H1 (cell line): ENCODE data around the gene CWH43. TPM values are rescaled to one million over a fixed set of nuclear protein-coding genes. Genes with fewer than 3 reads are reported as not detected.

Experiments
- CTCF ChIA-PET: fragments of 300-600 bp; sonication (Branson Sonifier 250); formaldehyde crosslinking; loops from one replicate; lab custom pipeline; 2021; ENCODE audit not compliant: partially characterized antibody; lab: Charles Lee
- POLR2A ChIA-PET: fragments of 300-600 bp; sonication (Branson Sonifier 250); formaldehyde crosslinking; loops from one replicate; lab custom pipeline; 2021; ENCODE audit warnings: inconsistent platforms; ENCODE audit not compliant: partially characterized antibody; lab: Charles Lee
- DNase-seq, 2 experiments: peaks; one replicate each; pipeline versions ENCODE4 v3.0.0 to v3.0.0-alpha.2; 2010 to 2022; ENCODE audit warnings: low spot score in 2 of 2, low read depth in 1 of 2, mixed read lengths in 1 of 2
- FAIRE-seq: peaks from 2 replicates; lab custom pipeline; 2011; peaks lifted over from hg19 to GRCh38; lab: Jason Lieb, UNC
- H2AFZ ChIP-seq: 2 replicates; pipeline ENCODE4 v1.8.1; 2012; ENCODE audit warnings: low read length, inconsistent platforms
- H2AK5ac ChIP-seq: 2 replicates; pipeline ENCODE4 v1.6.1; 2013; ENCODE audit warnings: low read depth, low read length
- H2BK120ac ChIP-seq: replicated peaks from 2 replicates; pipeline ENCODE3; 2013; ENCODE audit warnings: low read depth, low read length, inconsistent platforms
- H2BK12ac ChIP-seq: 2 replicates; pipeline ENCODE4 v1.6.1; 2013; ENCODE audit warnings: low read depth, low read length
- H2BK15ac ChIP-seq: 2 replicates; pipeline ENCODE4 v1.6.1; 2013; ENCODE audit warnings: low read length
- H2BK20ac ChIP-seq: 2 replicates; pipeline ENCODE4 v1.6.1; 2013; ENCODE audit warnings: low read length
- H2BK5ac ChIP-seq: 2 replicates; pipeline ENCODE4 v1.6.1; 2013; ENCODE audit warnings: low read depth, low read length
- H3K14ac ChIP-seq: 2 replicates; pipeline ENCODE4 v1.6.1; 2013; ENCODE audit warnings: inconsistent platforms; ENCODE audit not compliant: insufficient read length
- H3K18ac ChIP-seq: 2 replicates; pipeline ENCODE4 v1.6.1; 2013; ENCODE audit warnings: low read length; ENCODE audit errors: extremely low read depth
- H3K23ac ChIP-seq: 2 replicates; pipeline ENCODE4 v1.6.1; 2013; ENCODE audit warnings: inconsistent platforms; ENCODE audit not compliant: insufficient read length
- H3K23me2 ChIP-seq: 2 replicates; pipeline ENCODE4 v1.6.1; 2013; ENCODE audit warnings: low read depth, low read length
- H3K27ac ChIP-seq: 2 replicates; pipeline ENCODE4 v1.6.1; 2011; ENCODE audit warnings: low read depth, low read length, inconsistent platforms
- H3K27me3 ChIP-seq, 4 experiments: replicated peaks in 1 of 4; 1 replicate in 1 of 4; 2 replicates in 3 of 4; pipeline versions ENCODE4 v1.6.1 to v1.8.1; 2011 to 2013; ENCODE audit warnings: low read length in 3 of 4, mild to moderate bottlenecking in 3 of 4, inconsistent platforms in 2 of 4, mixed read lengths in 2 of 4, moderate library complexity in 1 of 4; ENCODE audit not compliant: control insufficient read depth in 3 of 4, insufficient read depth in 3 of 4; ENCODE audit errors: extremely low read depth in 1 of 4
- H3K36me3 ChIP-seq, 4 experiments: 2 replicates each; pipeline versions ENCODE4 v1.6.1 to v1.8.1; 2011 to 2013; ENCODE audit warnings: mild to moderate bottlenecking in 4 of 4, low read length in 3 of 4, moderate library complexity in 2 of 4, control low read depth in 1 of 4, inconsistent platforms in 1 of 4; ENCODE audit not compliant: insufficient read depth in 4 of 4, control insufficient read depth in 2 of 4
- H3K4ac ChIP-seq: replicated peaks from 2 replicates; pipeline ENCODE3; 2013; ENCODE audit warnings: low read length, low read depth, mixed read lengths, inconsistent platforms; ENCODE audit not compliant: insufficient read length
- H3K4me1 ChIP-seq, 4 experiments: replicated peaks in 1 of 4; 1 replicate in 1 of 4; 2 replicates in 3 of 4; pipeline versions ENCODE4 v1.6.1 to v1.8.1; 2011 to 2013; ENCODE audit warnings: low read length in 3 of 4, inconsistent platforms in 2 of 4, mixed read lengths in 1 of 4; ENCODE audit not compliant: insufficient read depth in 4 of 4, control insufficient read depth in 3 of 4
- H3K4me2 ChIP-seq, 2 experiments: 2 replicates each; pipeline versions ENCODE4 v1.6.1 to v1.8.1; 2011 to 2013; ENCODE audit warnings: low read depth in 2 of 2, low read length in 2 of 2, control low read depth in 1 of 2, inconsistent platforms in 1 of 2, mild to moderate bottlenecking in 1 of 2; ENCODE audit not compliant: insufficient read depth in 1 of 2
- H3K4me3 ChIP-seq, 4 experiments: fragments of 200-600, 300-600 bp in 1 of 4; sonication (generic), shearing (Covaris generic), sonication (Bioruptor Twin) in 1 of 4; 2 replicates each; pipeline versions ENCODE4 v1.5.1 to v1.8.1; 2011 to 2016; ENCODE audit warnings: low read length in 4 of 4, low read depth in 3 of 4, control low read depth in 2 of 4, inconsistent platforms in 2 of 4, mild to moderate bottlenecking in 2 of 4, mixed read lengths in 1 of 4, moderate library complexity in 1 of 4; ENCODE audit not compliant: insufficient read depth in 2 of 4; ENCODE audit errors: extremely low read depth in 1 of 4
- H3K56ac ChIP-seq: replicated peaks from 2 replicates; pipeline ENCODE3; 2013; ENCODE audit warnings: low read depth, mild to moderate bottlenecking, mixed read lengths, low read length, inconsistent platforms; ENCODE audit not compliant: insufficient read length
- H3K79me1 ChIP-seq: 2 replicates; pipeline ENCODE4 v1.6.1; 2013; ENCODE audit warnings: low read depth, low read length, control low read depth
- H3K79me2 ChIP-seq, 2 experiments: 2 replicates each; pipeline versions ENCODE4 v1.6.1 to v1.8.1; 2012 to 2013; ENCODE audit warnings: low read length in 2 of 2, mild to moderate bottlenecking in 2 of 2, inconsistent platforms in 1 of 2; ENCODE audit not compliant: insufficient read depth in 2 of 2, control insufficient read depth in 1 of 2
- H3K9ac ChIP-seq, 4 experiments: replicated peaks in 1 of 4; 1 replicate in 1 of 4; 2 replicates in 3 of 4; pipeline versions ENCODE4 v1.6.1 to v1.8.1; 2011 to 2013; ENCODE audit warnings: low read depth in 3 of 4, low read length in 3 of 4, control low read depth in 2 of 4, mild to moderate bottlenecking in 2 of 4, moderate library complexity in 2 of 4, inconsistent platforms in 1 of 4; ENCODE audit errors: extremely low read depth in 1 of 4
- H3K9me3 ChIP-seq, 2 experiments: 2 replicates each; pipeline versions ENCODE4 v1.6.1 to v1.8.1; 2012 to 2013; ENCODE audit warnings: mild to moderate bottlenecking in 2 of 2, moderate library complexity in 2 of 2, control low read depth in 1 of 2, inconsistent platforms in 1 of 2, low read depth in 1 of 2, low read length in 1 of 2, mixed read lengths in 1 of 2; ENCODE audit not compliant: insufficient read depth in 2 of 2
- H4K20me1 ChIP-seq, 2 experiments: replicated peaks in 1 of 2; 2 replicates each; pipeline versions ENCODE3 to v1.8.1; 2011 to 2013; ENCODE audit warnings: inconsistent platforms in 2 of 2, low read length in 2 of 2, mild to moderate bottlenecking in 1 of 2; ENCODE audit not compliant: insufficient read depth in 2 of 2, control insufficient read depth in 1 of 2
- H4K5ac ChIP-seq: 2 replicates; pipeline ENCODE4 v1.6.1; 2013; ENCODE audit warnings: low read length, low read depth, mixed read lengths, inconsistent platforms; ENCODE audit not compliant: insufficient read length
- H4K8ac ChIP-seq: 2 replicates; pipeline ENCODE4 v1.8.0; 2013; ENCODE audit warnings: mild to moderate bottlenecking, moderate library complexity, low read length, inconsistent platforms; ENCODE audit not compliant: insufficient read depth; ENCODE audit errors: extremely low read depth
- H4K91ac ChIP-seq: replicated peaks from 2 replicates; pipeline ENCODE3; 2013; ENCODE audit warnings: low read length, mixed read lengths, inconsistent platforms; ENCODE audit not compliant: insufficient read length
- BACH1 ChIP-seq: IDR thresholded peaks from 2 replicates; pipeline ENCODE4 v1.6.1; 2012; ENCODE audit warnings: low read length, improper control_type of control experiment
- BCL11A ChIP-seq, 2 experiments: IDR thresholded peaks; one replicate each; pipeline ENCODE4 v1.6.1; 2011; ENCODE audit warnings: low read depth in 2 of 2, low read length in 2 of 2, mild to moderate bottlenecking in 2 of 2
- CHD2 ChIP-seq: IDR thresholded peaks from 2 replicates; pipeline ENCODE4 v1.6.1; 2012; ENCODE audit warnings: low read length, improper control_type of control experiment
- EZH2 ChIP-seq: fragments of 200-600 bp; sonication (generic); IDR thresholded peaks from 2 replicates; pipeline ENCODE4 v1.7.1; 2012; ENCODE audit warnings: low read depth, mild to moderate bottlenecking, moderate library complexity, low read length, inconsistent platforms; ENCODE audit not compliant: severe bottlenecking
- FOSL1 ChIP-seq: IDR thresholded peaks from 2 replicates; pipeline ENCODE4 v1.6.1; 2011; ENCODE audit warnings: mild to moderate bottlenecking, low read depth, low read length, moderate library complexity; ENCODE audit not compliant: insufficient read depth
- TAF1 ChIP-seq: IDR thresholded peaks from 2 replicates; pipeline ENCODE4 v1.6.1; 2011; ENCODE audit warnings: mild to moderate bottlenecking, low read depth, low read length
- TCF12 ChIP-seq: IDR thresholded peaks from 2 replicates; pipeline ENCODE4 v1.6.1; 2011; ENCODE audit warnings: low read depth, mild to moderate bottlenecking, low read length
- ZNF274 ChIP-seq: IDR thresholded peaks from 2 replicates; pipeline ENCODE4 v1.7.0; 2012; ENCODE audit warnings: low read length, borderline replicate concordance; ENCODE audit errors: extremely low read depth
- WGBS, 2 experiments: shearing (Covaris generic) in 1 of 2; methylation state at CpG; one replicate each; pipeline versions ENCODE4 v1.1.6 to v1.1.7; 2013 to 2015; ENCODE audit warnings: low lambda C conversion rate in 2 of 2, mixed read lengths in 2 of 2, inconsistent platforms in 1 of 2, low coverage in 1 of 2, missing lambda C conversion rate in 1 of 2; ENCODE audit not compliant: insufficient replicate concordance in 2 of 2, insufficient coverage in 1 of 2, insufficient read length in 1 of 2; ENCODE audit errors: extremely low coverage in 1 of 2, missing lambda C conversion rate in 1 of 2; 5-methylcytosine and 5-hydroxymethylcytosine counted together
- polyA plus RNA-seq, 7 experiments: library from polyadenylated mRNA; depleted of rRNA in 3 of 7; stranded (reverse) in 5 of 7; unstranded in 2 of 7; fragments of >200 nt in 5 of 7; fragments of 200-250 nt in 2 of 7; gene quantifications; 1 replicate in 5 of 7; 2 replicates in 1 of 7; 4 replicates in 1 of 7; pipeline versions ENCODE4 v1.2.1 to v1.2.3, GENCODE V29; 2011 to 2013; ENCODE audit warnings: missing spikeins in 2 of 7, mixed read lengths in 2 of 7
- total RNA-seq: library from RNA; stranded (reverse); fragmentation: NEBNext Ultra II Directional; extraction: Animal tissue kit (Norgen Biotek cat#: 25700); gene quantifications from 2 replicates; pipeline ENCODE4 v1.2.1, GENCODE V29; 2021
- TF ChIP-seq, protein P1 (sequence below): IDR thresholded peaks from 2 replicates; pipeline ENCODE4 v1.6.1; 2012; ENCODE audit warnings: inconsistent platforms

CWH43 gene
- total and polyA plus RNA-seq, 2 of the 8 experiments (the other 6 are each of a cell fraction or from before 2014, with no cell fraction given), result not detected

DNA sequence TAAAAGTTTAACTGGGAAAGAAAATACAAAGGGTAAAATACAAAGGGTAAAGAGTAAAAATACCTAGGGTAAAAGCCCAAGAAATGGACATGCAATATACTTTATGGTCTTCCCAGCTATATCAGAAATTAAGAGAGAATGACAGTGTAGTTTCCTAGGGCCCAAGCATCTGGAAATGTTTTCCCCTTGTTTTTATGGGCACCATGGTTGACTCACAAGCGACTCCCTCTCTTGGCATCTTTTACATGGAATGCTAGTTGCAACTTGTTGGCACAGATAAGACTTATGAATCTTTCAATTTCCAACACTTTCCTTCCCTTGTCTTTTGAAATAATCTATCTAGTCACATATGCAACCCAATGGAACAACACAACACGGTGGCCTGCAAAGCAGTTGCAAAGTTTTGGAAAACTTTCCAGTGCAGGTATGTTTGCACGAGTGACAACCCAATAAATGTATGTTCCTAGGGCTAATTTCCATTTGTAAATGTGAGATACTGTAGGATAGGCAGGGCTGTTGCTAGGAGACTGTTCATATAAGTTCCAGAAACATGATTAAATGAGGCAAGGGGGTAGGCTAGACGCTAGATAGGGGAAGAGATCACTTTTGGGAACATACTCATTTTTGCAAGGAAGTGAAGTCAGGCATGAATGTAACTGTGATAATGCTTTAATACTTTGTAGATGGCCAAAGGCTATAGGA lies 36.4 kb upstream of the CWH43 start:
- no peak overlapping the region for H3K27ac ChIP-seq
- no peaks in the 10 kb centered on the region for H3K79me2 ChIP-seq
- no peak overlapping the region for H4K5ac ChIP-seq
- H3K23ac ChIP-seq, result no peak overlapping the region
- H2BK5ac ChIP-seq, result no peak overlapping the region
- 86% methylated on average over 4 of the region's 4 CpGs; no CpG with 5 or more reads in 1 of the 2 experiments for WGBS, 2 experiments
- H3K27me3 ChIP-seq, result no peaks in the 10 kb centered on the region
- no peak overlapping the region for H3K18ac ChIP-seq
- H3K9ac ChIP-seq, result no peak overlapping the region
- no peaks in the 10 kb centered on the region for H4K20me1 ChIP-seq
- no peak overlapping the region for H3K56ac ChIP-seq
- peaks cover 0 to 4% of the 10 kb centered on the region in 2 experiments; a peak in 1 of 4 replicates for H3K9me3 ChIP-seq
- H3K36me3 ChIP-seq, result no peaks in the 10 kb centered on the region
- no peak for DNase-seq
- no peaks in the 10 kb centered on the region for H3K23me2 ChIP-seq
- H2BK20ac ChIP-seq, result no peak overlapping the region
- ChIA-PET CTCF (interaction anchor here (0.6 to 4.0 kb wide), 3 partner anchors 12 to 177 kb away, joined by 3 to 26 read pairs (median 4); no protein-coding TSS in a partner anchor), POLR2A (no interaction called here)
- H3K79me1 ChIP-seq, result no peaks in the 10 kb centered on the region
- no peak overlapping the region for H3K4me3 ChIP-seq
- no peak overlapping the region for H3K4ac ChIP-seq
- no peak overlapping the region for H2AK5ac ChIP-seq
- H2BK12ac ChIP-seq, result no peak overlapping the region
- H3K4me2 ChIP-seq, result no peak overlapping the region
- H2BK120ac ChIP-seq, result no peak overlapping the region
- H3K4me1 ChIP-seq, result peaks cover 0 to 7% (median 5%) of the 10 kb centered on the region in 4 experiments; a peak in 5 of 7 replicates
- no peak overlapping the region for H3K14ac ChIP-seq
- H4K8ac ChIP-seq, result no peak overlapping the region
- H2AFZ ChIP-seq, result no peak overlapping the region
- TF ChIP-seq, protein P1, sequence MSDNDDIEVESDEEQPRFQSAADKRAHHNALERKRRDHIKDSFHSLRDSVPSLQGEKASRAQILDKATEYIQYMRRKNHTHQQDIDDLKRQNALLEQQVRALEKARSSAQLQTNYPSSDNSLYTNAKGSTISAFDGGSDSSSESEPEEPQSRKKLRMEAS, result no peak
- no peak for TF ChIP-seq TCF12
- TF ChIP-seq FOSL1, result no peak
- TF ChIP-seq BACH1, result no peak
- no peak for TF ChIP-seq ZNF274
- TF ChIP-seq BCL11A (IDR thresholded peaks at IDR 0.05; ENCODE audit: low read depth in 2 of 2, low read length in 2 of 2), result no peak
- TF ChIP-seq CHD2, result no peak
- no peak for TF ChIP-seq EZH2
- no peak for TF ChIP-seq TAF1
- FAIRE-seq, result no peak
- no peak overlapping the region for H4K91ac ChIP-seq
- no peak overlapping the region for H2BK15ac ChIP-seq
